Pancreas (tissue), 10 donors: ENCODE measurements around the gene EP400. TPM values are rescaled to one million over a fixed set of nuclear protein-coding genes. Genes with fewer than 3 reads are reported as not detected.
A peak's percentile ranks its signal among the peaks of the same experiment; 100 is the strongest.
"Not testable (repeated sequence)": the region's sequence is repeated elsewhere in the genome, so short reads cannot be mapped to it uniquely, and the experiment has no call there.

Source experiments
- ATAC-seq, 4 donors: fragments of 200-7000 bp; cut with Tn5 transposase; one replicate each; pipeline versions ENCODE4 v1.8.0 to v1.9.1; 2020; ENCODE audit warnings: mild to moderate bottlenecking in 4 of 4, moderate library complexity in 4 of 4
- DNase-seq, 6 donors: peaks; one replicate each; pipeline ENCODE4 v3.0.0-alpha.2; 2020
- FAIRE-seq: peaks from 2 replicates; lab custom pipeline; 2012; peaks lifted over from hg19 to GRCh38; lab: Jason Lieb, UNC
- H3K27ac ChIP-seq, 4 donors: fragments of 200-600 bp; sonication (generic); 1 replicate in 3 of 4; 2 replicates in 1 of 4; pipeline versions ENCODE4 v1.5.0 to v1.8.0; 2020
- H3K27me3 ChIP-seq, 4 donors: fragments of 200-600 bp; one replicate each; pipeline ENCODE4 v1.8.0; 2021
- H3K36me3 ChIP-seq, 3 donors: fragments of 200-600 bp; sonication (generic) in 1 of 3; one replicate each; pipeline versions ENCODE4 v1.5.0 to v1.8.0; 2020 to 2021
- H3K4me1 ChIP-seq, 3 donors: fragments of 200-600 bp; one replicate each; pipeline ENCODE4 v1.8.0; 2021
- H3K4me3 ChIP-seq, 4 donors: fragments of 200-600 bp; sonication (generic) in 2 of 4; one replicate each; pipeline versions ENCODE4 v1.5.0 to v1.8.0; 2020 to 2021
- H3K9me3 ChIP-seq, 4 donors: fragments of 200-600 bp; one replicate each; pipeline ENCODE4 v1.8.0; 2021
- CTCF ChIP-seq, 4 donors: fragments of 200-600 bp; sonication (generic) in 3 of 4; IDR thresholded peaks; one replicate each; pipeline versions ENCODE4 v1.5.0 to v1.8.0; 2021; ENCODE audit warnings: antibody characterized with exemption in 4 of 4
- WGBS, 2 donors: extraction: QIAGEN DNeasy Blood & Tissue Kit; methylation state at CpG; one replicate each; pipeline ENCODE4 v1.1.7; 2013; 5-methylcytosine and 5-hydroxymethylcytosine counted together
- intact Hi-C, 3 donors: fragments of 100-400 bp; cut with DNase I; formaldehyde crosslinking; loops; one replicate each; pipeline versions ENCODE4 v1.11.1 to v1.14.2; 2022
- polyA plus RNA-seq, 2 donors: library from polyadenylated mRNA; stranded (reverse); fragments of 200-250 nt; gene quantifications; one replicate each; pipeline ENCODE4 v1.2.3, GENCODE V29; 2013
- total RNA-seq, 6 donors: library from RNA; stranded (reverse); fragmentation: NEBNext Ultra II Directional in 4 of 6; extraction: Animal tissue kit (Norgen Biotek cat#: 25700) in 4 of 6; gene quantifications; one replicate each; pipeline versions ENCODE4 v1.2.1 to v1.2.4, GENCODE V29; 2021 to 2023
- donor health status: healthy with polysubstance abuse.
- donor health status: DM: no; HTN: no; CAD: no; lungs with moderate emphysema.
- donor health status: DM: no; HTN: no; CAD: no.
- donor health status: control.
- donor health status: control.
- donor health status: Bipolar disorder and iron deficiency.
- donor health status: DM: yes; HTN: yes; CAD: no.
- donor health status: DM: no; HTN: no; CAD: no.
- donor health status: DM: no; HTN: no; CAD: no.
- donor health status: DM: yes; HTN: yes; CAD: no.

Gene EP400
- total and polyA plus RNA-seq, 8 donors = 15.9 to 24.3 (median 16.7) TPM

GRCh38 chr12:132049876-132050275 lies 100.1 kb downstream of the EP400 start:
- H3K36me3 ChIP-seq = peaks cover 0 to 53% (median 29%) of the 10 kb centered on the region in 3 donors
- peak in 3 of 6 donors; percentile 48 to 67 (median 54) for DNase-seq
- FAIRE-seq = no peak
- no peak overlapping the region for H3K4me3 ChIP-seq
- no peaks in the 10 kb centered on the region for H3K9me3 ChIP-seq
- intact Hi-C loops = no loop called here
- H3K27me3 ChIP-seq = no peaks in the 10 kb centered on the region
- 47 to 49% methylated on average over 14 of the region's 14 CpGs for WGBS, 2 donors
- no peak for TF ChIP-seq CTCF (IDR thresholded peaks at IDR 0.05)
- H3K27ac ChIP-seq = peak overlapping the region in 2 of 4 donors; percentile 18 to 44
- ATAC-seq = peak; percentile 83 to 91 (median 86)
- peaks cover 7 to 10% (median 10%) of the 10 kb centered on the region in 3 donors for H3K4me1 ChIP-seq

GRCh38 chr12:132051718-132052117 lies 102.0 kb downstream of the EP400 start:
- 93% methylated on average over 12 to 13 of the region's 13 CpGs for WGBS, 2 donors
- H3K27me3 ChIP-seq, ATAC-seq, intact Hi-C loops, FAIRE-seq, DNase-seq, H3K9me3 ChIP-seq, H3K27ac ChIP-seq, H3K4me1 ChIP-seq, H3K4me3 ChIP-seq: not testable (repeated sequence)
- H3K36me3 ChIP-seq = peaks cover 0 to 46% (median 15%) of the 10 kb centered on the region in 3 donors

- Histone ChIP-seq H3K36me3 (peaks cover 0 to 46% (median 20%) of the 10 kb centered on the region in 3 donors), H3K4me3 (no peak overlapping the region), H3K27me3 (no peaks in the 10 kb centered on the region), H3K9me3 (no peaks in the 10 kb centered on the region), H3K4me1 (peaks cover 7 to 10% (median 10%) of the 10 kb centered on the region in 3 donors), H3K27ac (no peak overlapping the region)
- 93 to 94% methylated on average over 32 of the region's 32 CpGs for WGBS, 2 donors
- TF ChIP-seq CTCF (IDR thresholded peaks at IDR 0.05) = no peak
- no peak for FAIRE-seq
- no peak for ATAC-seq
- DNase-seq = no peak
- intact Hi-C loops = no loop called here
These were observed 102.6 kb downstream of the EP400 start for GRCh38 chr12:132052196-132052932.

- WGBS, 2 donors = 95 to 97% methylated on average over 27 of the region's 27 CpGs
- DNase-seq (no peak), ATAC-seq (no peak), FAIRE-seq (no peak)
- no peak for TF ChIP-seq CTCF (IDR thresholded peaks at IDR 0.05)
- no peaks in the 10 kb centered on the region for H3K27me3 ChIP-seq
- peaks cover 7 to 10% (median 10%) of the 10 kb centered on the region in 3 donors for H3K4me1 ChIP-seq
- H3K36me3 ChIP-seq = peaks cover 0 to 51% (median 23%) of the 10 kb centered on the region in 3 donors
- no peaks in the 10 kb centered on the region for H3K9me3 ChIP-seq
- intact Hi-C loops = no loop called here
- no peak overlapping the region for H3K27ac ChIP-seq
- no peak overlapping the region for H3K4me3 ChIP-seq
These were observed 103.9 kb downstream of the EP400 start for GRCh38 chr12:132053338-132054330.

- Histone ChIP-seq H3K27me3 (no peaks in the 10 kb centered on the region), H3K4me3 (no peak overlapping the region), H3K4me1 (peaks cover 5 to 9% (median 7%) of the 10 kb centered on the region in 3 donors), H3K27ac (no peak overlapping the region), H3K9me3 (no peaks in the 10 kb centered on the region), H3K36me3 (peaks cover 0 to 51% (median 23%) of the 10 kb centered on the region in 3 donors)
- intact Hi-C loops = no loop called here
- ATAC-seq (no peak), DNase-seq (no peak), FAIRE-seq (no peak)
- WGBS, 2 donors = 96 to 97% methylated on average over 12 of the region's 12 CpGs
- no peak for TF ChIP-seq CTCF (IDR thresholded peaks at IDR 0.05)
These were observed 105.2 kb downstream of the EP400 start for GRCh38 chr12:132054983-132055382.
